ENCODE measurements around the gene NDUFAF3. TPM values are rescaled to one million over a fixed set of nuclear protein-coding genes. Genes with fewer than 3 reads are reported as not detected.

Gene NDUFAF3
- polyA plus RNA-seq, 1 of the 3 experiments (the other 2 are of a cell fraction): 104 TPM

DNA sequence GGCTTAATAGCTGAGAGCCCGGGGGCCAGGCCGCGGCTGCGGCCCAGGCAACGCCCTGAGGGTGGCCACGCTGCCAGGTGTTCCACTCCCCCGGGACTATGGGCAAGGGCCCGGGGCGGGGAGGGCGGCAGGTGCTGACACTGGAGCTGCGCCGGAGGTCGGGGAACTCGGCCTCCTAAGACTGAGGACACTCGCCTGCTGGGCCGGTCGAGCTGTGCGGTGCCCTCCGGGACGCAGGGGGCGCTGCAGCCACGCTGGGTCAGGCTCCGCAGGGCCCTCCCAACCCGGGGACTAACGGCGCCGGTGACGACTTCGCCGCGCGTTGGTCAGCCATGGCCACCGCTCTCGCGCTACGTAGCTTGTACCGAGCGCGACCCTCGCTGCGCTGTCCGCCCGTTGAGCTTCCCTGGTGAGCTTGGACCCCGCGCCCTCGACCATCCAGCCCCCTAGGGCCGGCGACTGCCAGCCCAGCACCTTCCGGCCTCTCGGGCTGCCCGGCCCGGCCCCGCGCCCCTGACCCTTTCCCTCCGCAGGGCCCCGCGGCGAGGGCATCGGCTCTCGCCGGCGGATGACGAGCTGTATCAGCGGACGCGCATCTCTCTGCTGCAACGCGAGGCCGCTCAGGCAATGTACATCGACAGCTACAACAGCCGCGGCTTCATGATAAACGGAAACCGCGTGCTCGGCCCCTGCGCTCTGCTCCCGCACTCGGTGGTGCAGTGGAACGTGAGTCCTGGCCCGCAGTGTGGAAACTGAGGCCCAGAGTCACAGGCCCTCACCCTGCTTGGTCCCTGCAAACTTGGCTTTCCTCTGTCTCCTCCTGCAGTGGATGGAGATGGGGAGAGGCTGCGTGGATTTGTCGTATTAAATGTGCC is at the start of gene NDUFAF3 (continued):
- TF ChIP-seq EP300 (IDR thresholded peaks at IDR 0.05; ENCODE audit: borderline replicate concordance in 1 of 2, low read depth in 1 of 2, low read length in 1 of 2) (peak in 1 of 2 experiments; percentile 33; a peak in 1 of 4 replicates), NRF1 (IDR thresholded peaks at IDR 0.05; ENCODE audit: low read depth, low read length) (no peak), TCF12 (IDR thresholded peaks at IDR 0.05) (no peak), CHD2 (IDR thresholded peaks at IDR 0.05; ENCODE audit: low read length, partially characterized antibody) (peak; percentile 94), SIN3A (IDR thresholded peaks at IDR 0.05; ENCODE audit: borderline replicate concordance, low read depth, low read length) (peak; percentile 75; the same call in 1 of the 2 replicates), NFIC (IDR thresholded peaks at IDR 0.05; ENCODE audit: borderline replicate concordance) (no peak), JUND (IDR thresholded peaks at IDR 0.05) (no peak), MXI1 (IDR thresholded peaks at IDR 0.05; ENCODE audit: low read depth, low read length) (peak; percentile 49; the same call in 1 of the 2 replicates), MEF2A (IDR thresholded peaks at IDR 0.05; ENCODE audit: borderline replicate concordance, low read depth) (no peak), RXRA (IDR thresholded peaks at IDR 0.05; ENCODE audit: borderline replicate concordance, low read depth) (no peak)
- TF ChIP-seq, protein P1, sequence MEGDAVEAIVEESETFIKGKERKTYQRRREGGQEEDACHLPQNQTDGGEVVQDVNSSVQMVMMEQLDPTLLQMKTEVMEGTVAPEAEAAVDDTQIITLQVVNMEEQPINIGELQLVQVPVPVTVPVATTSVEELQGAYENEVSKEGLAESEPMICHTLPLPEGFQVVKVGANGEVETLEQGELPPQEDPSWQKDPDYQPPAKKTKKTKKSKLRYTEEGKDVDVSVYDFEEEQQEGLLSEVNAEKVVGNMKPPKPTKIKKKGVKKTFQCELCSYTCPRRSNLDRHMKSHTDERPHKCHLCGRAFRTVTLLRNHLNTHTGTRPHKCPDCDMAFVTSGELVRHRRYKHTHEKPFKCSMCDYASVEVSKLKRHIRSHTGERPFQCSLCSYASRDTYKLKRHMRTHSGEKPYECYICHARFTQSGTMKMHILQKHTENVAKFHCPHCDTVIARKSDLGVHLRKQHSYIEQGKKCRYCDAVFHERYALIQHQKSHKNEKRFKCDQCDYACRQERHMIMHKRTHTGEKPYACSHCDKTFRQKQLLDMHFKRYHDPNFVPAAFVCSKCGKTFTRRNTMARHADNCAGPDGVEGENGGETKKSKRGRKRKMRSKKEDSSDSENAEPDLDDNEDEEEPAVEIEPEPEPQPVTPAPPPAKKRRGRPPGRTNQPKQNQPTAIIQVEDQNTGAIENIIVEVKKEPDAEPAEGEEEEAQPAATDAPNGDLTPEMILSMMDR (IDR thresholded peaks at IDR 0.05): peak; percentile 88
- TF ChIP-seq, protein P2, sequence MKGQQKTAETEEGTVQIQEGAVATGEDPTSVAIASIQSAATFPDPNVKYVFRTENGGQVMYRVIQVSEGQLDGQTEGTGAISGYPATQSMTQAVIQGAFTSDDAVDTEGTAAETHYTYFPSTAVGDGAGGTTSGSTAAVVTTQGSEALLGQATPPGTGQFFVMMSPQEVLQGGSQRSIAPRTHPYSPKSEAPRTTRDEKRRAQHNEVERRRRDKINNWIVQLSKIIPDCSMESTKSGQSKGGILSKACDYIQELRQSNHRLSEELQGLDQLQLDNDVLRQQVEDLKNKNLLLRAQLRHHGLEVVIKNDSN (IDR thresholded peaks at IDR 0.05; ENCODE audit: borderline replicate concordance, low read depth): no peak

DNA sequence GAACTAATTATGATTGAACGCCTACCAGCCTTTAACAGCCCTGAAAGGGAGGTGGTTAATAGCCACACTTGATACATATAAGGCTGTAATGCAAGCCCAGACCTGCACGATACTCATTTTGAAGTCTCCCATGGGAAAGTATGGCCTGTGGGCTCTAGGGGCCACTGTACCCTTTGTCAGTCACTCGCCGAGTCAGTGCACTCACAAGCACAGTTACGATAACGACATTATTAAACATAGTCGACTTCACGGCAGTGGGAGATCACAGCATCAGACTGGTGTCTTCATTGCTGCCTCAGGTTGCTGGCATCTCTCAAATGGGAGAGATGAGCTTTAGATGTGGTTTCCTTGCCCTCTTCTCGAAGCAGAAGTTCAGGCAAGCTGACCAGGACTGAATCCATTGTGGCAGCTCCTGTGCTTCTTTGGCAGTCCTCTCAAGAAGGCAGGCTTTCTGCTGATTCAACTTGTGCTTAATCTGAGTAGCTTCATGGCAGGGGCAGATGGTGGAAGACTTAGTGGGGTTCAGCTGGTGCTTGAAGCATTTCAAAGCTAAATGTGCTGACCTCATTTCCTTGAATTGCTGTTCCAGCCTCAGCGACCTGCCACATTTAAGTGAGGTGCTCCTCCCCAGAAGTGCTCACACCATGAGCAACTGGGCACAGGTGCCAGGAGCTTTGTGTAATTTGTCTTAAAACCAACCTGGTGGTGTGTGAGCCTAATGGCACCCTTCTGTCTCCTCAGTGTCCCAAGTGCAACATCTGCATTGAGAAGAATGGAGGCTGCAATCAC is 47.7 kb upstream of the NDUFAF3 start:
- no peak overlapping the region for H3K9ac ChIP-seq
- no peaks in the 10 kb centered on the region for H3K9me3 ChIP-seq
- no peak overlapping the region for H3K4me3 ChIP-seq (ENCODE audit: low read depth in 2 of 2, low read length in 1 of 2)
- POLR2A ChIA-PET: no interaction called here
- no peak for DNase-seq
- no peaks in the 10 kb centered on the region for H3K9me2 ChIP-seq
- H3K79me2 ChIP-seq (ENCODE audit: insufficient read depth): no peaks in the 10 kb centered on the region; the same call in 1 of the 2 replicates
- no peaks in the 10 kb centered on the region for H4K20me1 ChIP-seq (ENCODE audit: insufficient read depth)
- no peaks in the 10 kb centered on the region for H3K27me3 ChIP-seq (ENCODE audit: insufficient read depth)
- H3F3A ChIP-seq (replicated peaks; ENCODE audit: insufficient read depth): no peaks in the 10 kb centered on the region
- H3K4me2 ChIP-seq: no peak overlapping the region
- WGBS (ENCODE audit: low lambda C conversion rate): 96% methylated on average over 9 of the region's 10 CpGs
- H2AFZ ChIP-seq (ENCODE audit: low read depth): no peak overlapping the region
- CTCF ChIA-PET: interaction anchor here (1.4 kb wide), 1 partner anchor 13 kb away, joined by 9 read pairs; no protein-coding TSS in a partner anchor
- no peak overlapping the region for H3K27ac ChIP-seq (ENCODE audit: low read depth in 2 of 2, low read length in 1 of 2)
- H3K4me1 ChIP-seq (ENCODE audit: control insufficient read depth in 1 of 2, insufficient read depth in 2 of 2, low read depth in 1 of 2, low read length in 1 of 2): no peaks in the 10 kb centered on the region
- peaks cover 61 to 71% of the 10 kb centered on the region in 2 experiments for H3K36me3 ChIP-seq (replicated peaks in 1 of 2; ENCODE audit: control insufficient read depth in 1 of 2, insufficient read depth in 2 of 2, low read length in 1 of 2)
- TF ChIP-seq, protein P3, sequence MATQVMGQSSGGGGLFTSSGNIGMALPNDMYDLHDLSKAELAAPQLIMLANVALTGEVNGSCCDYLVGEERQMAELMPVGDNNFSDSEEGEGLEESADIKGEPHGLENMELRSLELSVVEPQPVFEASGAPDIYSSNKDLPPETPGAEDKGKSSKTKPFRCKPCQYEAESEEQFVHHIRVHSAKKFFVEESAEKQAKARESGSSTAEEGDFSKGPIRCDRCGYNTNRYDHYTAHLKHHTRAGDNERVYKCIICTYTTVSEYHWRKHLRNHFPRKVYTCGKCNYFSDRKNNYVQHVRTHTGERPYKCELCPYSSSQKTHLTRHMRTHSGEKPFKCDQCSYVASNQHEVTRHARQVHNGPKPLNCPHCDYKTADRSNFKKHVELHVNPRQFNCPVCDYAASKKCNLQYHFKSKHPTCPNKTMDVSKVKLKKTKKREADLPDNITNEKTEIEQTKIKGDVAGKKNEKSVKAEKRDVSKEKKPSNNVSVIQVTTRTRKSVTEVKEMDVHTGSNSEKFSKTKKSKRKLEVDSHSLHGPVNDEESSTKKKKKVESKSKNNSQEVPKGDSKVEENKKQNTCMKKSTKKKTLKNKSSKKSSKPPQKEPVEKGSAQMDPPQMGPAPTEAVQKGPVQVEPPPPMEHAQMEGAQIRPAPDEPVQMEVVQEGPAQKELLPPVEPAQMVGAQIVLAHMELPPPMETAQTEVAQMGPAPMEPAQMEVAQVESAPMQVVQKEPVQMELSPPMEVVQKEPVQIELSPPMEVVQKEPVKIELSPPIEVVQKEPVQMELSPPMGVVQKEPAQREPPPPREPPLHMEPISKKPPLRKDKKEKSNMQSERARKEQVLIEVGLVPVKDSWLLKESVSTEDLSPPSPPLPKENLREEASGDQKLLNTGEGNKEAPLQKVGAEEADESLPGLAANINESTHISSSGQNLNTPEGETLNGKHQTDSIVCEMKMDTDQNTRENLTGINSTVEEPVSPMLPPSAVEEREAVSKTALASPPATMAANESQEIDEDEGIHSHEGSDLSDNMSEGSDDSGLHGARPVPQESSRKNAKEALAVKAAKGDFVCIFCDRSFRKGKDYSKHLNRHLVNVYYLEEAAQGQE (IDR thresholded peaks at IDR 0.05; ENCODE audit: low read depth, low read length): no peak
- TF ChIP-seq, protein P4, sequence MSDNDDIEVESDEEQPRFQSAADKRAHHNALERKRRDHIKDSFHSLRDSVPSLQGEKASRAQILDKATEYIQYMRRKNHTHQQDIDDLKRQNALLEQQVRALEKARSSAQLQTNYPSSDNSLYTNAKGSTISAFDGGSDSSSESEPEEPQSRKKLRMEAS (IDR thresholded peaks at IDR 0.05; ENCODE audit: low read depth): no peak
- TF ChIP-seq RCOR1 (IDR thresholded peaks at IDR 0.05; ENCODE audit: low read length) (no peak), FOXJ3 (CRISPR knock-in tag; IDR thresholded peaks at IDR 0.05) (no peak), SMC3 (IDR thresholded peaks at IDR 0.05; ENCODE audit: low read depth, low read length) (no peak), TCF12 (IDR thresholded peaks at IDR 0.05) (no peak), EP300 (IDR thresholded peaks at IDR 0.05; ENCODE audit: borderline replicate concordance in 1 of 2, low read depth in 1 of 2, low read length in 1 of 2) (no peak), JUND (IDR thresholded peaks at IDR 0.05) (no peak)
- TF ChIP-seq, protein P1 (IDR thresholded peaks at IDR 0.05): no peak
- TF ChIP-seq, protein P5, sequence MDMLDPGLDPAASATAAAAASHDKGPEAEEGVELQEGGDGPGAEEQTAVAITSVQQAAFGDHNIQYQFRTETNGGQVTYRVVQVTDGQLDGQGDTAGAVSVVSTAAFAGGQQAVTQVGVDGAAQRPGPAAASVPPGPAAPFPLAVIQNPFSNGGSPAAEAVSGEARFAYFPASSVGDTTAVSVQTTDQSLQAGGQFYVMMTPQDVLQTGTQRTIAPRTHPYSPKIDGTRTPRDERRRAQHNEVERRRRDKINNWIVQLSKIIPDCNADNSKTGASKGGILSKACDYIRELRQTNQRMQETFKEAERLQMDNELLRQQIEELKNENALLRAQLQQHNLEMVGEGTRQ (IDR thresholded peaks at IDR 0.05; ENCODE audit: borderline replicate concordance, low read depth, low read length): no peak

Measured in SK-N-SH (cell line).